ENCODE data around the gene MRPL24. TPM values are rescaled to one million over a fixed set of nuclear protein-coding genes. Genes with fewer than 3 reads are reported as not detected.

Gene MRPL24
- total and polyA plus RNA-seq, 9 of the 15 experiments (the other 6 are each of a cell fraction or from before 2014, with no cell fraction given): 74.3 to 267 (median 113) TPM

DNA sequence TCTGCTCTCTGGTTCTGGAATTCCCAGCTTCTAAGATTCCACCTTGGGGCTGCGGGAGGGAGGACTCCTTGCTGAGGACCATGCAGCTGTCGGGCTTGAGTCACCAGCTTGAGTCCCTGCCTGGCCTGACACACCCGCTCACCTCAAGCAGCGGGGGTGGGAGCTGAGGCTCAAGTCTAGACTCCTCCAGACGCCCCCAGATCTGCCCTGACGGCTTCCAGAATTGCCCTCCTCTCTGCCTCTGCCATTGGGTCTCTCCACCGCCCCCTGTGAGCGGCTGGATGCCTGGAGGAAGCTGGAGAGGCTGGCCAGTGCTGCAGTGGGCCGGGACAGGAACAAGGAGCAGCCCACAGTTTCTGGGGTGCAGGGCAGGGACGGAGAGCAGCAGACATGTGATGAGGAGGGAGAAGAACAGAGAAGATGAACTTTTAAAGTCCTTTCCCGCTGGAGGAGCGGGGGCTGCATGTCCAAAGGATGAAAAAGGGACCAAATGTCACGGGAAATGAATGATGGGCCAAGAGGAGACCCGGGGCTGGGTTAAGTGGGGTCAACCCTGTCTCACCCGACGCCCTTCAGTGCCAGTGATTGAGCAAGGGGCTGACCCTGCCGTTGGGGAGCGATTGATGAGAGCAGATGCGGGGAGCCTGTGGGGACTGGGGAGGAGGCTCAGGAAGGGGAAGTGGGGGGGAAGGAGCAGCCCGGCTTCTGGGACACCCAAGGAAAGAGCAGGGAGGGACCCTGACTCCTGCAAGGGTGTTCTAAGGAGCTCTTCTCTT lies 49.0 kb downstream of the MRPL24 start (continued):
- no peak for TF ChIP-seq ZNF140 (CRISPR knock-in tag; IDR thresholded peaks at IDR 0.05)
- TF ChIP-seq TAF7 (tag; IDR thresholded peaks at IDR 0.05): no peak
- TF ChIP-seq, protein P1, sequence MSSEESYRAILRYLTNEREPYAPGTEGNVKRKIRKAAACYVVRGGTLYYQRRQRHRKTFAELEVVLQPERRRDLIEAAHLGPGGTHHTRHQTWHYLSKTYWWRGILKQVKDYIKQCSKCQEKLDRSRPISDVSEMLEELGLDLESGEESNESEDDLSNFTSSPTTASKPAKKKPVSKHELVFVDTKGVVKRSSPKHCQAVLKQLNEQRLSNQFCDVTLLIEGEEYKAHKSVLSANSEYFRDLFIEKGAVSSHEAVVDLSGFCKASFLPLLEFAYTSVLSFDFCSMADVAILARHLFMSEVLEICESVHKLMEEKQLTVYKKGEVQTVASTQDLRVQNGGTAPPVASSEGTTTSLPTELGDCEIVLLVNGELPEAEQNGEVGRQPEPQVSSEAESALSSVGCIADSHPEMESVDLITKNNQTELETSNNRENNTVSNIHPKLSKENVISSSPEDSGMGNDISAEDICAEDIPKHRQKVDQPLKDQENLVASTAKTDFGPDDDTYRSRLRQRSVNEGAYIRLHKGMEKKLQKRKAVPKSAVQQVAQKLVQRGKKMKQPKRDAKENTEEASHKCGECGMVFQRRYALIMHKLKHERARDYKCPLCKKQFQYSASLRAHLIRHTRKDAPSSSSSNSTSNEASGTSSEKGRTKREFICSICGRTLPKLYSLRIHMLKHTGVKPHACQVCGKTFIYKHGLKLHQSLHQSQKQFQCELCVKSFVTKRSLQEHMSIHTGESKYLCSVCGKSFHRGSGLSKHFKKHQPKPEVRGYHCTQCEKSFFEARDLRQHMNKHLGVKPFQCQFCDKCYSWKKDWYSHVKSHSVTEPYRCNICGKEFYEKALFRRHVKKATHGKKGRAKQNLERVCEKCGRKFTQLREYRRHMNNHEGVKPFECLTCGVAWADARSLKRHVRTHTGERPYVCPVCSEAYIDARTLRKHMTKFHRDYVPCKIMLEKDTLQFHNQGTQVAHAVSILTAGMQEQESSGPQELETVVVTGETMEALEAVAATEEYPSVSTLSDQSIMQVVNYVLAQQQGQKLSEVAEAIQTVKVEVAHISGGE (CRISPR knock-in tag; IDR thresholded peaks at IDR 0.05): no peak
- no peak for TF ChIP-seq ZNF354B (CRISPR knock-in tag; IDR thresholded peaks at IDR 0.05)
- no peak for TF ChIP-seq ZBED1 (IDR thresholded peaks at IDR 0.05)
- TF ChIP-seq, protein P2, sequence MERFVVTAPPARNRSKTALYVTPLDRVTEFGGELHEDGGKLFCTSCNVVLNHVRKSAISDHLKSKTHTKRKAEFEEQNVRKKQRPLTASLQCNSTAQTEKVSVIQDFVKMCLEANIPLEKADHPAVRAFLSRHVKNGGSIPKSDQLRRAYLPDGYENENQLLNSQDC (CRISPR knock-in tag; IDR thresholded peaks at IDR 0.05): no peak
- TF ChIP-seq, protein P3, sequence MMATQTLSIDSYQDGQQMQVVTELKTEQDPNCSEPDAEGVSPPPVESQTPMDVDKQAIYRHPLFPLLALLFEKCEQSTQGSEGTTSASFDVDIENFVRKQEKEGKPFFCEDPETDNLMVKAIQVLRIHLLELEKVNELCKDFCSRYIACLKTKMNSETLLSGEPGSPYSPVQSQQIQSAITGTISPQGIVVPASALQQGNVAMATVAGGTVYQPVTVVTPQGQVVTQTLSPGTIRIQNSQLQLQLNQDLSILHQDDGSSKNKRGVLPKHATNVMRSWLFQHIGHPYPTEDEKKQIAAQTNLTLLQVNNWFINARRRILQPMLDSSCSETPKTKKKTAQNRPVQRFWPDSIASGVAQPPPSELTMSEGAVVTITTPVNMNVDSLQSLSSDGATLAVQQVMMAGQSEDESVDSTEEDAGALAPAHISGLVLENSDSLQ (IDR thresholded peaks at IDR 0.05): peak; percentile 70
- no peak for TF ChIP-seq NELFE (IDR thresholded peaks at IDR 0.05; ENCODE audit: insufficient read depth, insufficient read length)
- peak; percentile 9 for TF ChIP-seq HMGN3 (IDR thresholded peaks at IDR 0.05; ENCODE audit: borderline replicate concordance, extremely low read depth, insufficient read length, low read depth, low read length)
- TF ChIP-seq MEIS2 (IDR thresholded peaks at IDR 0.05; ENCODE audit: partially characterized antibody): peak; percentile 57
- TF ChIP-seq, protein P4, sequence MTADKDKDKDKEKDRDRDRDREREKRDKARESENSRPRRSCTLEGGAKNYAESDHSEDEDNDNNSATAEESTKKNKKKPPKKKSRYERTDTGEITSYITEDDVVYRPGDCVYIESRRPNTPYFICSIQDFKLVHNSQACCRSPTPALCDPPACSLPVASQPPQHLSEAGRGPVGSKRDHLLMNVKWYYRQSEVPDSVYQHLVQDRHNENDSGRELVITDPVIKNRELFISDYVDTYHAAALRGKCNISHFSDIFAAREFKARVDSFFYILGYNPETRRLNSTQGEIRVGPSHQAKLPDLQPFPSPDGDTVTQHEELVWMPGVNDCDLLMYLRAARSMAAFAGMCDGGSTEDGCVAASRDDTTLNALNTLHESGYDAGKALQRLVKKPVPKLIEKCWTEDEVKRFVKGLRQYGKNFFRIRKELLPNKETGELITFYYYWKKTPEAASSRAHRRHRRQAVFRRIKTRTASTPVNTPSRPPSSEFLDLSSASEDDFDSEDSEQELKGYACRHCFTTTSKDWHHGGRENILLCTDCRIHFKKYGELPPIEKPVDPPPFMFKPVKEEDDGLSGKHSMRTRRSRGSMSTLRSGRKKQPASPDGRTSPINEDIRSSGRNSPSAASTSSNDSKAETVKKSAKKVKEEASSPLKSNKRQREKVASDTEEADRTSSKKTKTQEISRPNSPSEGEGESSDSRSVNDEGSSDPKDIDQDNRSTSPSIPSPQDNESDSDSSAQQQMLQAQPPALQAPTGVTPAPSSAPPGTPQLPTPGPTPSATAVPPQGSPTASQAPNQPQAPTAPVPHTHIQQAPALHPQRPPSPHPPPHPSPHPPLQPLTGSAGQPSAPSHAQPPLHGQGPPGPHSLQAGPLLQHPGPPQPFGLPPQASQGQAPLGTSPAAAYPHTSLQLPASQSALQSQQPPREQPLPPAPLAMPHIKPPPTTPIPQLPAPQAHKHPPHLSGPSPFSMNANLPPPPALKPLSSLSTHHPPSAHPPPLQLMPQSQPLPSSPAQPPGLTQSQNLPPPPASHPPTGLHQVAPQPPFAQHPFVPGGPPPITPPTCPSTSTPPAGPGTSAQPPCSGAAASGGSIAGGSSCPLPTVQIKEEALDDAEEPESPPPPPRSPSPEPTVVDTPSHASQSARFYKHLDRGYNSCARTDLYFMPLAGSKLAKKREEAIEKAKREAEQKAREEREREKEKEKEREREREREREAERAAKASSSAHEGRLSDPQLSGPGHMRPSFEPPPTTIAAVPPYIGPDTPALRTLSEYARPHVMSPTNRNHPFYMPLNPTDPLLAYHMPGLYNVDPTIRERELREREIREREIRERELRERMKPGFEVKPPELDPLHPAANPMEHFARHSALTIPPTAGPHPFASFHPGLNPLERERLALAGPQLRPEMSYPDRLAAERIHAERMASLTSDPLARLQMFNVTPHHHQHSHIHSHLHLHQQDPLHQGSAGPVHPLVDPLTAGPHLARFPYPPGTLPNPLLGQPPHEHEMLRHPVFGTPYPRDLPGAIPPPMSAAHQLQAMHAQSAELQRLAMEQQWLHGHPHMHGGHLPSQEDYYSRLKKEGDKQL (CRISPR knock-in tag; IDR thresholded peaks at IDR 0.05; ENCODE audit: borderline replicate concordance): no peak
- TF ChIP-seq DMBX1 (CRISPR knock-in tag; IDR thresholded peaks at IDR 0.05; ENCODE audit: borderline replicate concordance): no peak
- TF ChIP-seq, protein P5, sequence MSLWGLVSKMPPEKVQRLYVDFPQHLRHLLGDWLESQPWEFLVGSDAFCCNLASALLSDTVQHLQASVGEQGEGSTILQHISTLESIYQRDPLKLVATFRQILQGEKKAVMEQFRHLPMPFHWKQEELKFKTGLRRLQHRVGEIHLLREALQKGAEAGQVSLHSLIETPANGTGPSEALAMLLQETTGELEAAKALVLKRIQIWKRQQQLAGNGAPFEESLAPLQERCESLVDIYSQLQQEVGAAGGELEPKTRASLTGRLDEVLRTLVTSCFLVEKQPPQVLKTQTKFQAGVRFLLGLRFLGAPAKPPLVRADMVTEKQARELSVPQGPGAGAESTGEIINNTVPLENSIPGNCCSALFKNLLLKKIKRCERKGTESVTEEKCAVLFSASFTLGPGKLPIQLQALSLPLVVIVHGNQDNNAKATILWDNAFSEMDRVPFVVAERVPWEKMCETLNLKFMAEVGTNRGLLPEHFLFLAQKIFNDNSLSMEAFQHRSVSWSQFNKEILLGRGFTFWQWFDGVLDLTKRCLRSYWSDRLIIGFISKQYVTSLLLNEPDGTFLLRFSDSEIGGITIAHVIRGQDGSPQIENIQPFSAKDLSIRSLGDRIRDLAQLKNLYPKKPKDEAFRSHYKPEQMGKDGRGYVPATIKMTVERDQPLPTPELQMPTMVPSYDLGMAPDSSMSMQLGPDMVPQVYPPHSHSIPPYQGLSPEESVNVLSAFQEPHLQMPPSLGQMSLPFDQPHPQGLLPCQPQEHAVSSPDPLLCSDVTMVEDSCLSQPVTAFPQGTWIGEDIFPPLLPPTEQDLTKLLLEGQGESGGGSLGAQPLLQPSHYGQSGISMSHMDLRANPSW (CRISPR knock-in tag; IDR thresholded peaks at IDR 0.05): no peak
- no peak for TF ChIP-seq PML (IDR thresholded peaks at IDR 0.05; ENCODE audit: low read length)
